Measurements from ENCODE around the gene FARS2. TPM values are rescaled to one million over a fixed set of nuclear protein-coding genes. Genes with fewer than 3 reads are reported as not detected.

The FARS2 gene
- total and polyA plus RNA-seq, 7 donors = 8.1 to 21.0 (median 12.5) TPM

DNA sequence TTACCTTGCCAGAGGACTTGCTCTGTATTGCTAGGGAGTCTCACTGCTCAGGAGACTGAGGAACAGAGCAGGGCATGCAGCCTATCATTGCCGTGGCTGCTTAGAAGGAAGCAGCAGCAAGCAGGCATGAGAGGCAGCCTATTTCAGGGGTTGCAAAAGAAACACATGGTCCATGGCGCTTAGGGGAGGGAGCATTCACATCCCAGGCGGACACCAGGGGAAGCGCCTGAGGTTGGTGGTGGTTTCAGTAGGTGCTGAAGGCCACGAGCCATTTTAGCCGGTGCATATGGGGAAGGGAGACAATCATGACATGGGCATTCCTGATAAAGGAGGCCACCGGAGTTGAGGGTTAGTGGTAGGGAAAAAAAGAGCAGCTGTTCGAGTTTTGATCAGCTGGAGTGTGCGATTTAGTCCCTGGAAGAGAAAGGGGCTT, 20.9 kb downstream of the FARS2 start:
- TF ChIP-seq POLR2A (IDR thresholded peaks at IDR 0.05) (no peak), EP300 (IDR thresholded peaks at IDR 0.05) (no peak), POLR2AphosphoS5 (IDR thresholded peaks at IDR 0.05) (no peak)
- TF ChIP-seq, protein P1, sequence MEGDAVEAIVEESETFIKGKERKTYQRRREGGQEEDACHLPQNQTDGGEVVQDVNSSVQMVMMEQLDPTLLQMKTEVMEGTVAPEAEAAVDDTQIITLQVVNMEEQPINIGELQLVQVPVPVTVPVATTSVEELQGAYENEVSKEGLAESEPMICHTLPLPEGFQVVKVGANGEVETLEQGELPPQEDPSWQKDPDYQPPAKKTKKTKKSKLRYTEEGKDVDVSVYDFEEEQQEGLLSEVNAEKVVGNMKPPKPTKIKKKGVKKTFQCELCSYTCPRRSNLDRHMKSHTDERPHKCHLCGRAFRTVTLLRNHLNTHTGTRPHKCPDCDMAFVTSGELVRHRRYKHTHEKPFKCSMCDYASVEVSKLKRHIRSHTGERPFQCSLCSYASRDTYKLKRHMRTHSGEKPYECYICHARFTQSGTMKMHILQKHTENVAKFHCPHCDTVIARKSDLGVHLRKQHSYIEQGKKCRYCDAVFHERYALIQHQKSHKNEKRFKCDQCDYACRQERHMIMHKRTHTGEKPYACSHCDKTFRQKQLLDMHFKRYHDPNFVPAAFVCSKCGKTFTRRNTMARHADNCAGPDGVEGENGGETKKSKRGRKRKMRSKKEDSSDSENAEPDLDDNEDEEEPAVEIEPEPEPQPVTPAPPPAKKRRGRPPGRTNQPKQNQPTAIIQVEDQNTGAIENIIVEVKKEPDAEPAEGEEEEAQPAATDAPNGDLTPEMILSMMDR (IDR thresholded peaks at IDR 0.05) = no peak
- intact Hi-C loops (cut with DNase I) = no loop called here
- Histone ChIP-seq H3K4me3 (no peak overlapping the region), H3K27me3 (no peaks in the 10 kb centered on the region), H3K36me3 (no peaks in the 10 kb centered on the region), H3K9me3 (no peaks in the 10 kb centered on the region), H3K27ac (no peak overlapping the region), H3K4me1 (peaks cover 0 to 6% (median 4%) of the 10 kb centered on the region in 4 donors)
- 89 to 90% methylated on average over 9 of the region's 9 CpGs for WGBS, 2 donors
- DNase-seq = no peak

DNA sequence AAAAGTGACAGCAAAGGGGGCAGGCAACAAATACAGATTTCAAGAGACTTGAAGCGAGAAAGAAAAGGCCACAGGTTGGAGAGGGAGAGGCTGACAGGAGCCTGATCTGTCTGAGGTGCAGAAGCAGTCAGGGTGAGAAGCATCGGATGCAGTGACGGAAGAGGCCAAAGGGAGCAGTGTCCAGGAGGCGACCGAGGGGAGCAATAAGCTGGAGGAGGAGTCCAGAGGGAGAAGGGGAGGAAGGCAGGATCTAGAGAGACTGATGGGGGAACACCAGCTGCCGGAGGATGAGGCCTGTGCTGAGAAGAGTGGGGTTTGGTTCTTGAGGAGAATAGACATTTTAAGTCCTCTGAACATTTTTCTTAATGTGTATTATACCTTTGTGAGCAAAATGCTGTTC, 23.8 kb downstream of the FARS2 start:
- TF ChIP-seq EP300 (IDR thresholded peaks at IDR 0.05) (no peak), POLR2AphosphoS5 (IDR thresholded peaks at IDR 0.05) (no peak)
- TF ChIP-seq, protein P1 (IDR thresholded peaks at IDR 0.05) = no peak
- H3K36me3 ChIP-seq = no peaks in the 10 kb centered on the region
- no peak overlapping the region for H3K27ac ChIP-seq
- H3K4me1 ChIP-seq = peaks cover 0 to 18% (median 12%) of the 10 kb centered on the region in 4 donors
- no peaks in the 10 kb centered on the region for H3K9me3 ChIP-seq
- DNase-seq = no peak
- no peaks in the 10 kb centered on the region for H3K27me3 ChIP-seq
- WGBS, 2 donors = 94 to 96% methylated on average over 6 of the region's 6 CpGs
- no peak overlapping the region for H3K4me3 ChIP-seq
- intact Hi-C loops (cut with DNase I) = no loop called here

DNA sequence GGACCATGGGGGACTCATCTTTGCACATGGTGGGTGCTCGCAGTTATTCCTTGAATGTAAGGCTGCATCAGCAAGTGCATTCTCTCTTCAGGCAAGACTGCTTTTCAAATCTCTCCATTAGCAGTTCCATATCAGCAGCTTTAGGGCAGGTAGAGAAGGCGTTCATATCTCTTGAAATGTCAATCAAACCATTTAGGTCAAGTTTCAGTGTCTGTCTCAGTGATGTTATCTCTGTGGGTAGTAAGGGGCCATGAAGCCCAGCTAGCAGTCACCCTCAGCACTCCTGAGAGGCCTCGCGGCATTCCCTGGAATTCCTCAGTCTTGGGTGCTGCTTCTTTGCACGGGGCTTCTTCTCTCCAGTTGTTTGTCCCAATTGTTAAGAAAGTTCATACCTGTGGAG, 24.2 kb downstream of the FARS2 start:
- Histone ChIP-seq H3K27ac (no peak overlapping the region), H3K36me3 (no peaks in the 10 kb centered on the region)
- 94 to 95% methylated on average over 5 of the region's 5 CpGs for whole genome bisulfite sequencing, 2 donors

DNA sequence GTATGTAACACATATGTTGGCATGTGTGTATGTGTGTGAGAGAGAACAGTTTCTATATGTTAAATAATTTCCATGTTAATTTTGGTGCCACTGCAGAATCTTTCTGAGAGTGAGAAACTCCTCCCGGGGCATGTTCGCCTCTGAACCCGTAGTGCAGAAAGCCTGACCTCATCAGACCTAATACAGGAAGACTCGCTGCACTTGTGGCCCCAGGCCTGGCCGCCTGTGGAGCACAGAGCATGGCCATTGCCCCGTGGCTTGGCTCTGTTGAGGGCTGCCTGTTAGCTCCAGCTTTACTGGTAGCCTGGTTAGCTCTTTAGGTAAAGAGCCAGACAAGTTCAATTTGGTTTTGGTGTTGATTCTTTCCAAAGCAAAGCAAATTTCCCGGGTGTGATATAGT, 25.5 kb downstream of the FARS2 start:
- intact Hi-C loops (cut with DNase I) = no loop called here
- WGBS, 2 donors = 90 to 93% methylated on average over 7 of the region's 7 CpGs

More for the DNA sequence above, 24.2 kb downstream of the FARS2 start:
- Histone ChIP-seq H3K4me1 (peaks cover 0 to 18% (median 12%) of the 10 kb centered on the region in 4 donors), H3K9me3 (no peaks in the 10 kb centered on the region), H3K4me3 (no peak overlapping the region), H3K27me3 (no peaks in the 10 kb centered on the region)
- TF ChIP-seq, protein P1 (IDR thresholded peaks at IDR 0.05) = no peak
- no peak for TF ChIP-seq POLR2AphosphoS5 (IDR thresholded peaks at IDR 0.05)
- no peak for TF ChIP-seq POLR2A (IDR thresholded peaks at IDR 0.05)
- TF ChIP-seq EP300 (IDR thresholded peaks at IDR 0.05) = no peak
- DNase-seq = no peak
- intact Hi-C loops (cut with DNase I) = no loop called here

More for the DNA sequence above, 25.5 kb downstream of the FARS2 start:
- Histone ChIP-seq H3K27me3 (no peaks in the 10 kb centered on the region), H3K9me3 (no peaks in the 10 kb centered on the region), H3K4me1 (peaks cover 0 to 18% (median 13%) of the 10 kb centered on the region in 4 donors), H3K27ac (no peak overlapping the region), H3K36me3 (no peaks in the 10 kb centered on the region), H3K4me3 (no peak overlapping the region)
- TF ChIP-seq POLR2A (IDR thresholded peaks at IDR 0.05) = no peak
- TF ChIP-seq EP300 (IDR thresholded peaks at IDR 0.05) = no peak
- no peak for TF ChIP-seq POLR2AphosphoS5 (IDR thresholded peaks at IDR 0.05)
- TF ChIP-seq, protein P1 (IDR thresholded peaks at IDR 0.05) = no peak
- no peak for DNase-seq
